Skeletal muscle tissue (tissue), 4 donors: ENCODE measurements around the gene COA5. TPM values are rescaled to one million over a fixed set of nuclear protein-coding genes. Genes with fewer than 3 reads are reported as not detected.
A peak's percentile ranks its signal among the peaks of the same experiment; 100 is the strongest.

ENCODE experiments used
- H3K27ac ChIP-seq: one replicate; pipeline ENCODE4 v1.7.0; 2013; ENCODE audit warnings: mild to moderate bottlenecking, low read depth, low read length, inconsistent platforms
- H3K27me3 ChIP-seq, 3 donors: one replicate each; pipeline ENCODE4 v1.7.0; 2013; ENCODE audit warnings: low read length in 3 of 3; ENCODE audit not compliant: control insufficient read depth in 3 of 3, insufficient read depth in 3 of 3
- H3K36me3 ChIP-seq, 3 donors: one replicate each; pipeline ENCODE4 v1.7.0; 2013; ENCODE audit warnings: low read length in 3 of 3; ENCODE audit not compliant: control insufficient read depth in 3 of 3, insufficient read depth in 3 of 3
- H3K4me1 ChIP-seq, 3 donors: one replicate each; pipeline ENCODE4 v1.7.0; 2013; ENCODE audit warnings: low read length in 3 of 3, mild to moderate bottlenecking in 3 of 3; ENCODE audit not compliant: control insufficient read depth in 3 of 3, insufficient read depth in 3 of 3
- H3K4me3 ChIP-seq, 3 donors: one replicate each; pipeline ENCODE4 v1.7.0; 2013; ENCODE audit warnings: low read length in 3 of 3
- H3K9ac ChIP-seq, 3 donors: one replicate each; pipeline ENCODE4 v1.7.0; 2013; ENCODE audit warnings: low read length in 3 of 3, mild to moderate bottlenecking in 3 of 3, moderate library complexity in 2 of 3, low read depth in 1 of 3
- H3K9me3 ChIP-seq, 3 donors: one replicate each; pipeline ENCODE4 v1.7.0; 2013; ENCODE audit warnings: low read length in 3 of 3; ENCODE audit not compliant: control insufficient read depth in 3 of 3
- total RNA-seq: library from RNA; depleted of rRNA; stranded (reverse); fragments of >200 nt; gene quantifications from one replicate; pipeline ENCODE4 v1.2.3, GENCODE V29; 2014
- donor health status: Osteomylitis.

COA5 gene, protein sequence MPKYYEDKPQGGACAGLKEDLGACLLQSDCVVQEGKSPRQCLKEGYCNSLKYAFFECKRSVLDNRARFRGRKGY
- 26.6 TPM for total RNA-seq

DNA sequence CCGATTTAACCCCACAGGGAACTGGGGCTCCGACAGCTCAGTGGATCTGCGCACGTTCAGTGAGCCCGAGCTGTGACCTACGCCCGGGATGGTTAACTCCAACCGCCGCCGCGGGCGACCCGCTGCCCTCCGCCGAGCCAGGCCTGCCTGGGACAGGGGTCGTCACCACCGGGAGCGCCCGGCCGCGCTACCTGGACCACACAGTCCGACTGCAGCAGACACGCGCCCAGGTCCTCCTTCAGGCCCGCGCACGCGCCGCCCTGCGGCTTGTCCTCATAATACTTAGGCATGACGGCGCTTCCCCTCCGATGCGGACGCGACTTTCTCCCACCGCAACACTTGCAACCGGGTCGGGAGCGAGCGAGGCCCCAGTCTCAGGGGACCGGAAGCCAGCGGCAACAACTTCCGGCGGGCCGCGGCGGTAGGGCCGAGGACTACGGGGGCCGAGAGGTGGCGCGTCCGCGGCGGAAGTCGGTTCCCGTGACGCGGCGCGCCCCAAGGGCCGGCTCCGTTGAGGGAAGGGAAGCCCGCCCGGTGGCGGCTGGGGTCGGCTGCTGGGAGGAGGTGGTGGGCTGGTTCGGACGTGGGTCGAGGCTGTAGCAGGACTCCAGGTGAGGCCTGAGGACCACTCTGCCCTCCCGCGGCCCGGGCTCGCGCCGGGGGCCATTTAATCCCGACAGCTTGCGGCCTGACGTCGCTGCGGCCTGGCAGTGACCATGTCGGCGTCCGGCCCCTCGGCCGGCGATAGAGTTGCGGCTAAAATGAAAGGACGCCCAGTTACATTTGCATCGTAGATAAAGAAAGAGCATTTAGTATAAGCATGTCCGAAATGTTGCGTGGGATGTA lies at the start of gene COA5, which contains the start of gene UNC50:
TSS of gene COA5 (minus strand) at position 397 of the 846 bp plus-strand sequence. CDS start at position 290, 107 bp downstream.
TSS of gene UNC50 (plus strand) at position 474 of the 846 bp plus-strand sequence. CDS start 1,171 bp downstream, outside the sequence.
- Histone ChIP-seq H3K36me3 (peaks cover 9 to 29% (median 25%) of the 10 kb centered on the region in 3 donors), H3K4me1 (peaks cover 38 to 62% (median 50%) of the 10 kb centered on the region in 3 donors)

DNA sequence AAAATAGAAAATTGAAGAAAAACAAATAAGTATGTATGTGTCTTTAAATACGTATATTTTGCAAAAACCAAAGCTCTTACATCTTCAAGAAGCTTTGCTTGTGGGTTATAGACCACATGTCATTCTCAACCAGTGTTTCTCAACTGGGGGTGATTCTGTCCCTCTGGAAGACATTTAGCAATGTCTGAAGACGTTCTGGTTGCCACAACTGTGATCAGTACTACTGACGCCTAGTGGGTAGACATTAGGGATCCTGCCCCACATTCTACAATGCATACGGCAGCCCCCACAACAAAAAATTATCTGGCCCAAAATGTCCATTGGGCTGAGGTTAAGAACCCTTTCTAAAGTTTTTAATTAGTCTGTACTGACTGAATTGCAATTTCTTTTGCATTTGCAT lies 48.5 kb upstream of the COA5 start:
- Histone ChIP-seq H3K27ac (no peak overlapping the region), H3K36me3 (peaks cover 0 to 3% (median under 1%) of the 10 kb centered on the region in 3 donors), H3K4me3 (no peak overlapping the region), H3K9ac (no peak overlapping the region), H3K9me3 (no peaks in the 10 kb centered on the region), H3K27me3 (no peaks in the 10 kb centered on the region), H3K4me1 (no peaks in the 10 kb centered on the region)

More for the DNA sequence above, at the start of gene COA5, which contains the start of gene UNC50:
- Histone ChIP-seq H3K9ac (peak within 1 kb of the TSS; percentile 97 to 99 (median 97)), H3K27me3 (no peaks in the 10 kb centered on the region), H3K9me3 (no peaks in the 10 kb centered on the region), H3K27ac (peak within 1 kb of the TSS; percentile 98), H3K4me3 (peak within 1 kb of the TSS; percentile 87 to 99 (median 92))

DNA sequence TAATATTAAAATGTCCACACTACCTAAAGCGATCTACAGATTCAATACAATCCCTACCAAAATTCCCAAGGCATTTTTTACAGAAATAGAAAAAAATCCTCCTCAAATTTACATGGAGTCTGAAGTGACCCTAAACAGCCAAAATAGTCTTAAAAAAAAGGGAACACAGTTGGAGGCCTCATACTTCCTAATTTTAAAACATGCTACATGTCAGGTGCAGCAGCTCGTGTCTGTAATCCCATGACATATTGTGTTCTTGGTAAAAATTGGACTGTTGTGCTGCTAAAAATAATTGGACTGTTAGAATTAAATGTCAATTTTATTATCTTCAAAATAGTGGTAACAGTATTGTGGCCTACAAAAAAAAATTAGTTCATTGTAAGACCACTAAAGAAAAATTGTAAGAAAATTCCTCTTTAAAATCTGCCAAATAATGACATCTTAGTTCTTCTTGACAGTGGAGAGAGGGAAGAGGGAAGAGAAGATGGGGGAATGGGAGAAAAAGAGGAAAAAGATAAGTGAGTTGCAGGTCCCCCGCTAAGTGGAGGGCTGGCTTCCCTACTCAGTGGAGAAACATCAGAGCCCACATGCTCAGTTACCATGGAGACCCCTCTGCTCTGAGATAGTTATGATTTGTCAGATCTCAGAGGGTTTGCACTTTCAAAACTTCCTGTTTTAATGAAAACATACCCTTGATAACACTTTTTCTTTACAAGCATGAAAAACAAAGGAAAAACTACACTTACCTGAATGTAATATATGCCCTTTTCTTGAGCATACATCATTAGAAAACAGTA lies 46.6 kb upstream of the COA5 start:
- Histone ChIP-seq H3K4me1 (no peaks in the 10 kb centered on the region), H3K27ac (no peak overlapping the region), H3K9me3 (no peaks in the 10 kb centered on the region), H3K36me3 (peaks cover 0 to 3% (median 0%) of the 10 kb centered on the region in 3 donors), H3K9ac (no peak overlapping the region), H3K27me3 (no peaks in the 10 kb centered on the region), H3K4me3 (no peak overlapping the region)

DNA sequence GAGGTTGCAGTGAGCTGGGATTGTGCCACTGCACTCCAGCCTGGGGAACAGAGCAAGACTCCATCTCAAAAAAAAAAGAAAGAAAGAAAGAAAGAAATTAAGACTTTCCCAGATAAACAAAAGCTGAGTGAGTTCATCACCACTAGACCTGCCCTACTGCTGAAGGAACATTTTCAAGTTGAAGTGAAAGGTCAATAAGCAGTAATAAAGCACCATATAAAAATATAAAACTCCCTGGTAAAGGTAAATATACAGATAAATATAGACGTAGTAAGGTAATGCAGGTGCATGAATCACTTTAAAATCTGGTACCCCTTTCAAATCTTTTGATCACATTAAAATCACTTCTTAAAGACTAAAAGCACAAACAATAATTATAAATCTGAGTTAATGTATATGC lies 42.7 kb upstream of the COA5 start:
- Histone ChIP-seq H3K9ac (no peak overlapping the region), H3K27ac (no peak overlapping the region), H3K27me3 (no peaks in the 10 kb centered on the region), H3K4me1 (no peaks in the 10 kb centered on the region), H3K9me3 (no peaks in the 10 kb centered on the region), H3K4me3 (no peak overlapping the region), H3K36me3 (peaks cover 0 to 6% (median 6%) of the 10 kb centered on the region in 3 donors)

DNA sequence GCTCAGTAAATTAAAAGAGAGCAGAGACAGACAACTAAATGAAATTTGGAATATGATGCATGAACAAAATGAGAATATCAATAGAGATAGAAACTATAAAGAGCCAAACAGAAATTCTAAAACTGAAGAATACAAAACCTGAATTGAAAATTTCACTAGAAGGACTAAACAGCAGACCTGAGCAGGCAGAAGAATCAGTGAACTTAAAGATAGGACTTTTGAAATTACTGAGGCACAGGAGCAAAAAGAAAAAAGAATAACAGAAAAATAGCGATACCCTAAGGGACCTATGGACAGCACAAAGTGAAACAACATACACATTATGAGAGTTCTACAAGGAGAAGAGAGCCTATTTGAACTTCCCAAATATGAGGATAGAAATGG lies 41.7 kb upstream of the COA5 start:
- Histone ChIP-seq H3K27me3 (no peaks in the 10 kb centered on the region), H3K4me3 (no peak overlapping the region), H3K27ac (no peak overlapping the region), H3K36me3 (peaks cover 0 to 6% (median 4%) of the 10 kb centered on the region in 3 donors), H3K9ac (no peak overlapping the region), H3K9me3 (no peaks in the 10 kb centered on the region), H3K4me1 (no peaks in the 10 kb centered on the region)

DNA sequence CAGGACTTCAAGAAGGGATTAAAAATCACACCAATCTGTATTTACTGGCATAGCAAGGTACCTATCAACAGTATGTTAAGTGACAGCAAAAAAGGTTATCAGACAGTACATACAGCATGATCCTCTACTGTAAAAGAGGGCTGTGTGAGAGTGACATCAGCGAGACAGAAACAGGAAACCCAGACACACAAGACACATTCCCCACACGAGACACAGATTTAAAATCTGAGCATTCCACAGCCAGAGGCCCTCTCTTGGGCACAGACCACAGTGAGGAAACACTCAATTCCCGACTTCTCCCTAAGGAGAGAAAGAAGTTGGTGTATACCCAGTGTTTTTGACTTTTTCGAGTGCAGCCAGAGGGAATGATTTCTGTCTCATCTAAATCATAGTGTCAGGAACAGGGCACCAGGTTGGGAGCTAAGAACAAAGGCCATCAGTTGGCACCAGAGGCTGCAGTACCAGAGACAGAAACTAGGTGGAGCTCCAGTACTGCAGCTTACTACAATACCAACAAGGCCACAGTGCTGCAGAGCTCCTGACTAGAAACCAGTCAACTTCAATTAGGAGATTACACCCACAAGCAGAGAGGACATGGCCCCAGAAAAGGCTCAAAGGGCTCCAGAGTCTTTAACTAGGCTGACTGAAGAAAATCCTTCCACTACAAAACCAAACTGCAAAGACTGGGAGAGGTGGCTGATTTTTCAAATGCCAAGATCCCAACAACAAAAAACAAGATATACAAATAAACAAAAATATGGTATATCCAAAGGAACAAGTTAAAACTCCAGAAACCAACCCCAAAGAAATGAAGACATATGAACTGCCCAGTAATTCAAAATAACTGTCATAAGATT lies 41.1 kb upstream of the COA5 start:
- no peaks in the 10 kb centered on the region for H3K9me3 ChIP-seq
- H3K36me3 ChIP-seq, result peaks cover 0 to 6% (median 3%) of the 10 kb centered on the region in 3 donors
- H3K4me3 ChIP-seq, result no peak overlapping the region
- no peak overlapping the region for H3K9ac ChIP-seq
- no peak overlapping the region for H3K27ac ChIP-seq
- H3K27me3 ChIP-seq, result no peaks in the 10 kb centered on the region
- H3K4me1 ChIP-seq, result no peaks in the 10 kb centered on the region

DNA sequence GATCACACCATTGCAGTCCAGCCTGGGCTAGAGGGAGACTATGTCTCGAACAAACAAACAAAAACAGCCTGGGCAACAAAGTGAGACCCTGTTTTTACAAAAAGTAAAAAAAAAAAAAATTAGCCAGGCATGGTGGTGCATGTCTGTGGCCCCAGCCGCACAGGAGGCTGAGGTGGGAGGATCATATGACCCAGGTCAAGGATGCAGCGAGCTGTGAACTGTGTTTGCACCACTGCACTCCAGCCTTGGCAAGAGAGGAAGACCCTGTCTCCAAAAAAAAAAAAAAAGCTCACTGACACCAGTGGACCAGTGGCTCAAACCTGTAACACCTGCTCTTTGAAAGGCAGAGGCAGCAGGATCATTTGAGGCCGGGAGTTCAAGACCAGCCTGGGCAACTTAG lies 40.1 kb upstream of the COA5 start:
- H3K36me3 ChIP-seq, result peaks cover 0 to 6% (median 3%) of the 10 kb centered on the region in 3 donors
- no peaks in the 10 kb centered on the region for H3K27me3 ChIP-seq
- no peaks in the 10 kb centered on the region for H3K4me1 ChIP-seq
- H3K9ac ChIP-seq, result no peak overlapping the region
- H3K27ac ChIP-seq, result no peak overlapping the region
- no peaks in the 10 kb centered on the region for H3K9me3 ChIP-seq
- no peak overlapping the region for H3K4me3 ChIP-seq

DNA sequence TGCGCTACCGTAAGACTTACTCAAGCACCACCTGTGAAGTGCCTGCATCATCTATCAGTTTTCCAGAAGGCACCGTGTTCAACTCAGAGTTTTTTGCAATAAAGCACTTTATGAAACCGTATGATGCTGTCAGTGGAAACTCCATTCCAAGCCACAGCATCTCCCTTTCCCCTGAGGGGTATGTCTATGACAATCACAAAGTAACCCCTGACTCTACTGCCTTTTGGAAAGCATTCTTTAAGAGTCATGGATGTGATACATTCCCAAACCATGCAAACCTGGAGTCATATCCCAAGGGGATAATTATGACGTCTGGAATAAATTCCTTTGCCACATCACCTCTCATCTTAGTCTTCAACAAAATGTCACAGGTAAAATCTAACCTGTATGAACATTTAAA lies 39.3 kb upstream of the COA5 start:
- Histone ChIP-seq H3K36me3 (peaks cover 0 to 6% (median 4%) of the 10 kb centered on the region in 3 donors), H3K4me1 (no peaks in the 10 kb centered on the region), H3K4me3 (no peak overlapping the region), H3K9me3 (no peaks in the 10 kb centered on the region), H3K27me3 (no peaks in the 10 kb centered on the region), H3K27ac (no peak overlapping the region), H3K9ac (no peak overlapping the region)

DNA sequence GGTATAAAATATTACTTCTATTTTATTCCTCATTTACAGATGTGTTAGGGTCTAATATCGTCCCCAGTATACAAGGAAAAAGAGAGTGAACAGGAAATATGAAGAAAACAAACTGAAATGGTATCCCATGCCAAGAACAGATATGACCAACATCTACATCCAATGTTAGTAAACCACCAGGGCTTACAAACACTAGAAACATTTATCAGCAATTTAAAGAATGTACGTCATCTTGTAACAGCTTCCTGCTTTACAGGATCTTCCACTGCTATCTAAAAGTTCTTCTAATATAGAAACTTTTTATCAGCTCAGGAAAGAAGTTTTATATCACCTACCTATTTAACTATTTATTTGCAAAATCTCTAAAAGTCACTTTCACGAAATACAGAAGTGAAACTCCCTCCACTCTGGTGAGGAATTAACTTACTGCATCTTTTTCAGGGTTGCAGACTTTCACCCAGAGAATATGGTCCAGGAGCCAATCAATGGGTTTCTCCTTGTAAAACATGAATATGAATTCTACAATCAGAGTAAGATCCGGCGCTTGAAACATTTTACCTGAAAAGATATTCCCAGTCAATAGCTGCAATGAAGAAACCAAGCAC lies 35.3 kb upstream of the COA5 start:
- no peaks in the 10 kb centered on the region for H3K9me3 ChIP-seq
- no peak overlapping the region for H3K4me3 ChIP-seq
- no peaks in the 10 kb centered on the region for H3K27me3 ChIP-seq
- H3K4me1 ChIP-seq, result no peaks in the 10 kb centered on the region
- no peak overlapping the region for H3K27ac ChIP-seq
- peaks cover 0 to 9% (median 6%) of the 10 kb centered on the region in 3 donors for H3K36me3 ChIP-seq
- no peak overlapping the region for H3K9ac ChIP-seq
